Stimulated activated CD4-positive, alpha-beta T cell treated with anti-CD3 and anti-CD28 coated beads, Interleukin-1b, Interleukin-23, amount 100 ng/mL, for 1 hour (primary cell): ENCODE measurements around the gene FBN2.

ENCODE experiments used
- DNase-seq, 2 donors: peaks; one replicate each; pipeline ENCODE4 v3.0.0-alpha.2; 2020; ENCODE audit warnings: low read depth in 2 of 2

Gene FBN2

DNA sequence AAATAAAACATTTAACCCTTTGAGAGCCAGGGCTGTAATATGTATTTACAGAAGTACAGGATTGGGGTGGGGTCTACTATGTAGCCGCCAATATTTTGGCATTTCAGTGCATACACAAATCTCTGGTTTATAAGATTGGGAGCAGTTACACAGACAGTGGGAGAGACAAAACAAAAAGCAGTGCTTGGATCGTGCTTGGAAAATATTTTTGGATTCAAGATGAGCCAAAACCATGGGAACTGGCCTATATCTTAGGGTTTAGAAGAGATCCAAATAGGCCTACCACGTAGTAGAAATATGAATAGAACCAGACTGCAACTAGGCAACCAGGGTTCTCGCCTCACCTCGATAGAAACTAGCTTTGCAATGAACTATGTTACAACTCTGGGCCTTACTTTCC is 284.9 kb downstream of the FBN2 start:
- DNase-seq = no peak

DNA sequence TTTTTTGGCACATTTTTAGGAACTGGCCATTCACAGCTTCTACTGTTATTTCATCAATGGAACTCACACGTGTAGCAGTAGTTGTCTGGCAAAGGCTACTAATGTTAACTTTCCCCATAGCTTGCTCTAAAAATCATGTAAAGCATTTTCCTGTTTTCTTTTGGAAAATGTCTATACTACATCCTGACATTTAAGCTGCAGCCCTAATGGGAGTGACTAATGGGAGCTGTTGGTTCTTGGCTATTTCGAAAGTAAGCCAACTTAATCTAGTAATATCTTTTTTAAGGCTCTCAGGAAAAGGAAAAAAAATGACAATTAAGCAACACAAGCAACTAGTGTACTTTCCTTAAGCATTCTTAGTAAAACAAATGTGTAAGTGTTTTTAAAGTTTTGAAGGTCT is 285.3 kb downstream of the FBN2 start:
- no peak for DNase-seq

DNA sequence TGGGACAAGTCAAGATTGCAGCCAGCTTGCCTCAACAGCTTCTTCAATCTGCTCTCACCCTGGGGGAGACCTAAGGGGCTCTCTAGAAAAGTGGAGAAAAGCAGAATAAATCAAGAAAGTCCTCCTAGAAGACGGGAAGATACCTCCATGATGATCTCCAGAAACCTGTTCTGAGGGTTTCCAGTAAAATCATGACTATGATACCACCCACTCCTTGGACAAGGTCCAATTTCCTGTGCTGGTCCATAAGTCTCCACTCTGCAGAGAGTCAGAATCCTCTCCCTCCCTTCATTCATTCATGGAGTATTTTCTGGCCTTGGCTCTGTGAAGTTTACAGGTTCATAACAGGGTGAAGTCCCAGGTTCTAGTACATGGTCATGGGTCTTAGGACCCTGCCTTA is 285.8 kb downstream of the FBN2 start:
- DNase-seq = no peak

DNA sequence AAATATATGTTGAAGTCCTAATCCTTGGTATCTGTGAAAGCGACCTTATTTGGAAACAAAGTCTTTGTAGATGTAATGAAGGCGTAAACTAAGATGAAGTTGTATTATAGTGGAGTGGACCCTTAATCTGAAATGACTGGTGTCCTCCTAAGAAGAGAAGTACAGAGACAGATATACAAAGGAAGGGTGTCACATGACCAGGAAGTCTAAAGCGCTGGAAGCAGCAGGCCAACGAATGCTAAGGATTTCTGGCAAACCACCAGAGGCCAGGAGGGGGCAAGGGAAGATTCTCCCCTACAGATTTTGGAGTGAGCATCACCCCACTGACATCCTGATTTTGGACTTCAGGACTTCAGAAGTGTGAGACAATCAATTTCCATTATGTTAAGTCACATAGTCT is 292.1 kb downstream of the FBN2 start:
- DNase-seq = no peak

DNA sequence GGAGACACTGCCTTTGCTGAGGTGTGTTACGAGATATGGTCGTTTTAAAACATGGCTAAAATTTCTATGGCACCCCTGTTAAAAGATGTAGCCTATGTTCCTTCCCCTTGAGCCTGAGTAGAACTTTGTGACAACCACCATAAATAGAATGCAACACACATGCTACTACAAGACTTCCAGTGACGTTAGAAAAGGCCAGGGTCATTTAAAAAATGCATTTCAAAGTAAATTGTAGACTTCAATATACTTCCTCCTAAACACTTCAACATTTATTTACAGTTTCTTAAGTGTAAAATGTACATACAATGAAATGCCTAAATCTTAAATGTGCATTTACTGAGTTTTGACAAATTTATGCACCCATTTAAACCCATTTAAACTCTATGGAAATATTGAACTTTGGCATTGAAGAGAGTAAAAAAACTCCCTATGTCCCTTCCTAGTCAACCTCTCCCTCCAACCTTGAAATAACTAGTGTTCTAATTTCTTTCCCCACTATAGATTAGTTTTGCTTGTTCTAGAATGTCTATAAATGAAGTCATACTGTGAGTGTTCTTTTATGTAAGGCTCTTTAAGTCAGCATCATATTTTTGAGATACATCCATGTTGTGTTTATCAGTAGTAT is 294.0 kb downstream of the FBN2 start:
- DNase-seq = no peak

DNA sequence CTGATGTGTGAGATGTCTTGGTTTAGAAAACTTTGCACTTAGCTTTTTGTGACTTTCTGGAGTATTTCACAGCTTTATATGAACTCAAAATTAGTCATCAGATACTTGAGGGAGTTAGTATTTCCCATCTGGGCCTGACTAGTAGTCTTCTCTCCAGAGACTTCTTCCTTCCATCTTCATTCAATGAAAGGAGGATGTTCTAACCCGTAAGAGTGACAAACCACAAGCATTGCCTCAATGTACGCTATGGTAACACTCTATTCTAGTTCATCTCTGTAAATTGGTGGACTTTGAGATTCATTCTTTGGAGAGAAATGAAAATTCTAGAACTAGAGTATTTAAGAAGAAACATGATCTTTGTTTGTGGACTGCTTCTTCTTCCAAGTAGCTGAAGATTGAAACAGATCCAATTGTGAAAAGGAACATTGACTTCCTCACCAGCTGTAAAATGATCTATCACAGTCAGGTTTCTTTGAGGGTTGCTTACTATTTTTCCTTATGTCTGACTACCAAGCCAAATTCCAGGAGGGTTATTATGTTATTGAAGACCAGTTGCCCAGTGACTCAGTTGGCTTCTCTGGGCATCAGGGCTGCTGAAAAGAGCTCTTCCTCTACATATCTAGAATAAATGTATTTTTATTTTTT is 296.9 kb downstream of the FBN2 start:
- no peak for DNase-seq

DNA sequence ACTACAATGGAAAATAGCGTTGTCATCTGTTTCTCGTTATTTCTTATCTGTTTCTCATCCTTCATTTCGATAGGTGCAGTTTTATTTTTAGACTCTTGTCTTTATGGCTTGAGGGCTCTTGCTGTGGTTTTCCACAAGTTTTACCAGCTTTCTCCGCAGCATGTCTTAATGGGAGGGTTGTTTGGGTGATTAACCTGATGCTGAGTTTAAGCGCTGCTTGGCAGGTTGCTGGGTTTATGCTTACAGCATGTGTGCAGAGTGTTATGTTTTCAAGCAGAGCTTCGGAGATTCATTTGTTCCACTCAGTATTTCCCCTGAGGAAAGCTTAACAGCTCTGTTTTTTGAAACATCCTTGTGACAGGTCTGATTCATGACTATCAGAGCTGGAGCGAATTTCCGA is 300.5 kb downstream of the FBN2 start:
- DNase-seq = no peak

DNA sequence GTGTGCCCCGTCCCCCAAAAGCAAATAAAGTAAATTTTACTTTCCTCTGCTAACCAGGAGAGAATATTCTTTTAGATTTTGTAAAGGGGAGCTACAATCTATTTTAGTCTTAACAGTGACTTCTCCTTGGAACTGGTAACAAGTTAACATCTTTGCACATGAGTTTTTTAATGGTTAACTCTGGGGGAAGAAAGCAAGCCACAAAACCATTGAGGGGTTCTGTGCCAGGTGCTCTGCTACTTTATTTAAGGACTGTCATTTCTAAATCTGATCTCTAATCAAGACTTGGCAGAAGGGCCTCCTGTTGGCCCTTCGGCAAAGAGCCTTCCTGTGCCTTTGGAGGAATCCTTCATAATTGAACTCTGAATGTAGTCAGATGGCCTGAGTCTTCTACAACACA is 301.0 kb downstream of the FBN2 start:
- no peak for DNase-seq

DNA sequence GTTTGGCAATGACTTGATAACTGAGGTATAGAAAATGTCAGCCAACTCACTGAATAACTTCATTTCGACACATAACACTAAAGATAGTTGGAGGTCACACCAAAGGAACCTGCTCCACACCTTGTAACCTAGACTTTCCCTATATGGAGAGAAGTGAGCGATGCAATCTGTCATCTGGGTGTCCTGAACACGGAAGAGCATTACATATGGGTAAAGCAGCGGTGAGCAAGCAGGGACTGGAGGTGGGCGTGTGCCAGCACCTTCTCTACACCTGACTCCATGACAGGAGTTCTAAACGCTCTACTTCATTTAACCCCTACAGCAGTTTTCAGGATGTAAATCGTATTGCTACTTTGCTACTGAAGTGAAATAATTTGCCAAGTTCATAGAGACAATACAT is 301.7 kb downstream of the FBN2 start:
- no peak for DNase-seq

DNA sequence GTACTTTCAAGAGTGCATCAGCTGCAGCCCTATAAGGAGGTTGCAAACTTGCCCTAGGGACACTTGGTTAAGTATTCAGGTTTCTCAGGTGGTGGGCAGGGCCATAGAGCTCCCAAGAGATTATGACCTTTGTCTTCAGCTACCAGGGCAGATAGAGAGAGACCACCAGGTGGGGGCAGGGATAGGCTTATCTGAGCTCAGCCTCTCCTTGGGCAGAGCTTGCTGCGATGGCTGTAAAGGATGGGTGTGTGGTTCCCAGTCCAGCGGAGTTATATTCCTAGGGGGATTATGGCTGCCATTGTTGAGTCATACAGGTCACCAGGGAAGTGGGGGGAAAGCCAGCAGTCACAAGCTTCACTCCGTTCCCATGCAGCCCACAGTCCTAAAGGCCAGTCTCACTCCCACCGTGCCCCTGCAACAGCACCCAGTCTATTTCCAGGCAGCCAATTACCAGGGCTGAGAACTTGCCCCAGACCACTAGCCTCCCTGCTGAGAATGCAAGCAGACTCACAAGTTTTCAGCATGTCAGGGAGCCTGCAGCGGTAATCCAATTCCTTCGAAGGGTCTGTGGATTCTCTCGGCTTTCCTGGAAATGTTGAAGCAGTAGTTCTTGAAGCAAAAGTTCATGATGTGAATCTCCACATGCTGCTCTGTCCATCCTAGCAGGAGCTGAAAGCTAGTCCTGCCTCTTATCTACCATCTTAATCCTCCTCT is 303.0 kb downstream of the FBN2 start:
- DNase-seq = no peak

DNA sequence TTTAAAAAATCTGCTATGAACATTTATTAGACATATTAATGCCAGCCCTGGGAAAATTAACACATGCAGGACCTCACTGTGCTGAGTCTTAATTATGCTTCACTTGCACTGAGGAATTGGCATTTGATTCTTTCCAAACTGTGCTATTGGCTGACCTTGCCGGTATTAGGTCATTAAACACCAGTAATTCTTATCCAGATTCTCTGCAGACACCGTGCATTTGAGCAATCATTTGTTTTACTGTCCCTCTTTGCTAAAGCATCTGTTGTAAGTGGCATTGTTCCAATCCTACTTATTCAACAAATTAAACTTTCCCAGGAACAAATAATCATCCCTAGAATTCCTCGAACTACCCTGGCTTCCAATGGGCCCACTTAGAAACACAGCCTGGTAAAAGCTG is 309.5 kb downstream of the FBN2 start:
- no peak for DNase-seq

DNA sequence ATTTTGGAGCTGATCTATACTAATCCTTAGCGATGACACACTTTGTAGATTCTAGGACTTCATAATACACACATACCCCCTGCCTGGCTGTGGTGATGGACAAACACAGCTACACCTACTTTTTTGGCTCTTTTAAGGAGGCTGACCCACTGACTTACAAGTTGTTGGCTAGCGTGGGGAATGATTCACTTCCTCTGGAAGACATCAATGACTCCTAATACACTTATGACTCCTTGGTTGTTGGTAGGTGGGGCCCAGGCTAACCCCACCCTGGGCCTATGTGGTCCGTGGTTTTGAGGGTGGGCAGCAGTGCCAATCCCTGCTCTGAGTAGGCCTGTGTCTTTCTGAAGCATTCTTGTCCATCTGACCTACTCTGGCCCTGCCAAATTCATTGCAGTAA is 310.0 kb downstream of the FBN2 start:
- no peak for DNase-seq

DNA sequence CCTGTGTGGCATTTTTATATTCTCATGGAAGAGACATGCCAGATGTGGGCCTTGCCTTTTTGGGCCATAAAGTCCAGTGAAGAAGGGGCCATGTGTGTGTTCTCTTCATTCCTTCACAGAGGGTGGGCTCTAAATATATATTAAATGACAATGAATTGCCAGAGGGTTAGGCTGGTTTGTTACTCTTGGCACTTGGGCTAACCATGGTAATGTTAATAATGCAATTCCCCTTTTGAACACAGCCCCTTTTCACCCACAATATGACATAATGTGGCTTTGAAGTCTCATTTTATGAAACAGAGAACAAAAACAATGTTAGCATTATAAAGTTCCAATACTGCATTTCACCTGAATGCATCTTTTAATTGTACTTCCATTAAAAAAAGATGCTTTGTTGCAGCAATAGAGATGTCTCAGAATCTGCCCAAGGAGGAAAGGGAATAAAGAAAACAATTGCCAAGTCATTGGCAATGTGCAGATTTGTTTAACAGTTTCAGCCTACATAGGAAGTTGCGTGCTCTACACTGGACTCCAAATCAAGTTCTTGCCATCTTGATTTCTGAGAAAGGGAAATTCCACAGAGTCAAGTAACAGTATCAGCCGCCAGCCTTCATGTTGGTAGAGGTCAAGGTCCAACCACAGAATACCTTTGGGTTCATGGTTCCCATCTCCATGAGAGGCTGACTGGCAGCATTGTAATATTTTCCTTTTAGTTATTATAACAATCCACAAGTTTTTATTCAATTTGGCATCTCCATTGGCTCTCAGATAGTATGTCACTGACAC is 312.6 kb downstream of the FBN2 start:
- DNase-seq = no peak

DNA sequence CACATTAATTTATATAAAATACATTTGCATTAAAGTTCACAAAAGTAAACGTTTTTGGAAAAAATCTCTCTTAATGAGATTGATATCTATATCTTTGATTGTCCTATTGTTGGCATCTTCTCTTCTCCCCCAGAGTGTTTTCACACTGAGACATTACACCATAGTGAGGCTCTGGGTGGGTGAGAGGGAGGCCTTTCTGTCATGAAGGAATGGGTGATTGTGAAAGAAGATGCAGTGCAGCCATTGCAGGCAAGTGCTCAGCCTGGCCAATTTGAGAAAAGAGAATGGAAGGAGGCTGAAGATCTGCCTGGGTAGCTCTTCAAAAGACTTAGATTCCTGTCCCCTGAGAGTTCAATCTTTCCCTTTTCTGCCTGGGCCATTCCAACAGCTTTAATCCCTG is 313.7 kb downstream of the FBN2 start:
- DNase-seq = no peak

DNA sequence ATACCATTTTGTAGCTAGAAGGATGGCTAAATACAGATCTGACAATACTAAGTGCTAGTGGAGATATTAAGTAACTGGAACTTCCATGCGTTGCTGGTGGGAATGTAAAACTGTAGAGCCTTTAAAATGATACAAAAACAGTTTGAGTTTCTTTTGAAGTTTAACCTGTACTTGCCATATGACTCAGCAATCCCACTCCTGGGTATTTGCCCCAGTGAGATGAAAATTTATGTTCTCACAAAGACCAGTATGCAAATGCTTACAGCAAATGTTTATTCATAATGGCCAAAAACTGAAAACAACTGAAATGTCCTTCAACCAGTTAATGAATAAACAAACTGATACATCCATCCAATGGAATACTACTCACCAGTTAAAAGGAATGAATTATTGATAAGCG is 317.2 kb downstream of the FBN2 start:
- DNase-seq = no peak

DNA sequence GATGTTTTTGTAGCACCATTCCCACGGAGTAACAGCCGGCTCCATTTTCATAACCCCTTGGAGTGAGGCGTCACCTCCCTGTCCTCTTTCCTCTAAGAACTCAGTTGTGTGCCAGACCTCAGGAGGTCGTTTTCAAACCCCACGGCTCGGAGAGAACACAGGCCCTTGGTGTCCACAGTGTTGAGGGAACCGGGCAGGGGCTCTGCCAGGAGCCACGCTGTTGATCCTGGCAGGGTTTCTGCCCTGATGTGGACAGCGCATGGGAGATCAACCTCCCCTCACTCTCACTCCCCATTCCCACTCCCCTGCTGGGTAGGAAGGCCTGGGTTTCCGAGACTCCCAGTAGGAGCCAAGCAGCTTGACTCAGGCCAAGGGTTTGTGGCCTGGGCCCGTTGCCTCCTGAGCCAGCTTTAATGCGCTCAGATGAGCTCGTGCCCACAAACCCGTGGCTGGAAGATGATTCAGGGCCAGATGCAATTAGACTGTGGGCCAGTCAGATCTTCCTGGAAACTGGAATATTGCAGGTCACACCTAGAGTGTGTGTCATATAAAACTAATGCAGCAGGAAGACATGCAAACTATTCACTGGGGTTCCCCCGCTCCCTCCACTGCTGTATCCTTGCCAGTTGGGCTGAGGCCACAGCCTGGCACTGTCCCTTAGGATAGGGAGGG is 321.0 kb downstream of the FBN2 start:
- no peak for DNase-seq

DNA sequence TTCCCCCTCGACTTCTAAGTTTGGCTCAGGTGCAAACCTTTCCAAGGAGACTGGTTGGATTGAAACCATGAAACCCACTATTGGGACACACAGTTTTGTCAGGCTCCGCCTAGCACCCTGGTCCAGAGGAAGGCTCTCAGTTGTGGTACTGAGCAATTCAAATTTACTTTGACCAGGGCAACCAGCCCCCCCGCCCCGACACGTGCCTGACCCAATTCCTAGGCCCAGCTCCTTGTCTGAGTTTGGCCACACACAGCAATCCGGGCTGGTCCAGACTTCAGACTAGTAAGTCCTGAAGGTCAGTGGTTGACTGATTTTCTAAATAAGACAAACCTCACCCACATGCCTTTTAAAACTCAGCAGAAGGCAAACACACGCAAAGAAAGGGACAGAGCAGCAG is 321.8 kb downstream of the FBN2 start:
- no peak for DNase-seq

DNA sequence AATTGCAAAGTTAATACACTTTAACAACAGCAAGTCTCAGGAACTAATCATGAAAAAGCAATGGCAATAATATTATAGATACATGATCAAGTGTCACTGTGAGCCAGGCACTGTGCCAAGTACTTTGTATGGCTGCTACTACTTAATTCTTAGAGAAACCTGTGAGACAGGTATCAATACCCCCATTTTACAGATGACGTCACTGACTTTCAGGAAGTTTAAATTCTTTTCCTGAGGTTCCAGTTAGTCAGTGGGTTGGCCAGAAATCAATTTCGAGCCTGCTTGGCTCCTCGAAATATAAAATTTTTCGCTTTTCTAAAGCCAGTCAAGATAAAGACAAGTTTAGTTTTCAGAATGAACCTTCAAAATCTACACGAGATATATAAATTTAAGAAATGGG is 324.2 kb downstream of the FBN2 start:
- no peak for DNase-seq

DNA sequence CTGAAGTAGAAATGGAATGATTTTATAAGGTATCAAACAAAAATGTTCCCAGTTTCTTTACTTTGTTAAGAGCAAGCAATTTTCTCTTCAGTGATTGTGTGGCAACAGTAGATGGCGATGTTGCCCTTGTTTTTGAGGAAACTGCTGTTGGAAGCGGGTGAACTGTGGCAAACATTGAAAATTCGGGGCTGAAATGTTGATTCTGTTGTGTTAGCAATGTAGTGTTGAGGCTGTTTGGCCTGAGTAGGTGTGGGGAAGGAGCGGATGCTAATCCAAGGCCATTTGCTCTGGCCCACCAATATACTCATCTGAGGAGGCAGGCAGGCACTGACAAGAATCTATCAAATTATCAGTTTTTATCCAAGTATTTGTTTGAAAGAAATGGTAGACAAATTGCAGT is 324.7 kb downstream of the FBN2 start:
- no peak for DNase-seq

DNA sequence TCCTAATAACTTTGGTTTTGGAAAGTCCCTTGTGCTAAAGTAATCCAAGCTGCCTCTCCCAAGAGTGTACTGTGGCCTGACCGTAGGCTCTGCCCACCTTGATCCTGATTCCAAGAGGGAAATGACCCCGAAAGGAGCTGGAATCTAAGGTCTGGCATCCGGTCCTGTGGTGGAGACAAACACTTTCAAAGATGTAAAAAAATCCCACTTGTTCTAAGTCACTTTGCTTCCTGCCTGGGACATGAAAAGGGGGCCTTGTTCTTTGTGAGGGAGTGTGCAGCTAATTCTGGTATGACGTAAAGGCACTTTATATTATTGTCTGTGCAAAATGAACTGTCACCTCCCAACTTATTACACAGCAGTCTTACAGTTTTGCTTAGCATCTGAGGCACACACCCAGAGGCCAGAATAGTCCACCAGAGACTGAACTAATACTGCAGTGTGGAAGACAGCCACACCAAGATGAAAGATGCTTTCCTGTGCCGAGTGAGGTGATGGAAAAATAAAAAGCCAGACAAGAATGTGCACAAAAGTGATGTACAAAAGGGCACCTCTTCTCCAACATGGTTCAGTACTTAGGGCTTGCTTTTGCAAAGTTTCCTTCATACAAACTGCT is 325.7 kb downstream of the FBN2 start:
- DNase-seq = no peak

DNA sequence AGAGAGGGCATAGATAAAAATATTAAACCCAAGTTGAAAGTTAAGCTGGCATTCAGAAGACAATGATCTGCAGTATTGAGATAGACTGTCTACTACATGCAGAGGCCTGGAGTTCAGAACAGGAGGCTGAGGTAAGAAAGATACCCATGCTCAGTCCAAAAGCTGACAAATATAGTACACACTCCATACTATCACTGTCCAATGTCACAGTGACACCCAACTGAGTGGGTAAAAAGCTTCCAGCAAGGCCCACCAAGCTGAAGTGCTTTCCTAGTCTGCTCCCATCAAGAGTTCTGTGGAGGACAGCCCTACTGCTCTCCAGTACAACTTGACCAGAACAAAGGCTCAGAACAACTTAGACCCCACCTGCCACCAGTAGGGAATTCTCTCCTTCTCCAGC is 329.6 kb downstream of the FBN2 start:
- DNase-seq = no peak
